ENCODE measurements around the gene RAB1A. TPM values are rescaled to one million over a fixed set of nuclear protein-coding genes. Genes with fewer than 3 reads are reported as not detected.

The RAB1A gene
- total and polyA plus RNA-seq, 4 donors, result 104 to 159 (median 136) TPM

DNA sequence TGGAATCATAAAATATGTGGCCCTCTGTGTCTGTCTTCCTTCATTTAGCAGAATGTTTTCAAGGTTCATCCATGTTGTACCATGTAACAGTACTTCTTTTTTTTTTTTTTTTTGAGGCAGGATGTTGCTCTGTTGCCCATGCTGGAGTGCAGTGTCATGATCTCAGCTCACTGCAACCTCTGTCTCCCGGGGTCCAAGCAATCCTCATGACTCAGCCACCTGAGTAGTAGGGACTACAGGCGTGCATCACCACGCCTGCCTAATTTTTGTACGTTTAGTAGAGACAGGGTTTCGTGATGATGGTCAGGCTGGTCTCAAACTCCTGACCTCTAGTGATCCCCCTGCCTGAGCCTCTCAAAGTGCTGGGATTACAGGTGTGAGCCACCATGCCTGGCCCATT is 31.2 kb downstream of the RAB1A start:
- WGBS, 2 donors, result 81 to 82% methylated on average over 5 of the region's 5 CpGs
- ATAC-seq (ENCODE audit: insufficient read depth, low FRiP score), result no peak
- H3K27me3 ChIP-seq (ENCODE audit: control insufficient read depth in 3 of 3, insufficient read depth in 3 of 3, low read length in 2 of 3), result no peaks in the 10 kb centered on the region
- peaks cover 0 to 8% (median 5%) of the 10 kb centered on the region in 5 donors for H3K4me1 ChIP-seq (ENCODE audit: control insufficient read depth in 5 of 5, insufficient read depth in 5 of 5, low read length in 5 of 5)
- no peak overlapping the region for H3K27ac ChIP-seq (ENCODE audit: low read depth in 1 of 2, low read length in 1 of 2)
- no peak overlapping the region for H3K9ac ChIP-seq (ENCODE audit: insufficient read depth in 1 of 2, low read length in 2 of 2)
- peaks cover 19 to 27% (median 21%) of the 10 kb centered on the region in 4 donors for H3K36me3 ChIP-seq (ENCODE audit: control insufficient read depth in 4 of 4, insufficient read depth in 4 of 4, low read length in 4 of 4)
- no peak for TF ChIP-seq CTCF (IDR thresholded peaks at IDR 0.05; ENCODE audit: control extremely low read depth, extremely low read depth)
- DNase-seq, result no peak
- no peaks in the 10 kb centered on the region for H3K9me3 ChIP-seq (ENCODE audit: control insufficient read depth in 4 of 4, insufficient read depth in 3 of 4, low read length in 3 of 4)
- no peak overlapping the region for H3K4me3 ChIP-seq

DNA sequence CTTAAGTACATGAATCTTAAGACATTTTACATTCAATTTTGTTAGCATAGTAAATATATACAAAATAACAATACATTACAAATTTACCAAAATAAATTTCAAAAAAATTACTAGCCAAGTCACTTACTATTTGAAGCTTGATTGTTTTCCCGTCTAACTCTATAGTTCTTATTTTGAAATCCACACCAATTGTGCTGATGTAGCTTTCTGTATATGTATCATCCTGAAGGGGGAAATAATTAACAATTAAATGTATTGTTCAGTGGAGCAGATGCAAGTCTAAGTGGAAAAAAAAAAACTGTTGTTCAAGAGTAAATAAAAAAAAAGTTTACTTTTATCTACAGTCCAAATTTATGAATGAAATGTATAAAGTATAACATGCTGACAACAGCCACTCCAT is 32.1 kb downstream of the RAB1A start:
- peaks cover 0 to 6% (median 4%) of the 10 kb centered on the region in 5 donors for H3K4me1 ChIP-seq (ENCODE audit: control insufficient read depth in 5 of 5, insufficient read depth in 5 of 5, low read length in 5 of 5)
- no peak for TF ChIP-seq CTCF (IDR thresholded peaks at IDR 0.05; ENCODE audit: control extremely low read depth, extremely low read depth)
- DNase-seq (no peak), ATAC-seq (ENCODE audit: insufficient read depth, low FRiP score) (no peak)
- H3K9me3 ChIP-seq (ENCODE audit: control insufficient read depth in 4 of 4, insufficient read depth in 3 of 4, low read length in 3 of 4), result no peaks in the 10 kb centered on the region
- H3K27me3 ChIP-seq (ENCODE audit: control insufficient read depth in 3 of 3, insufficient read depth in 3 of 3, low read length in 2 of 3), result no peaks in the 10 kb centered on the region
- no peak overlapping the region for H3K27ac ChIP-seq (ENCODE audit: low read depth in 1 of 2, low read length in 1 of 2)
- no peak overlapping the region for H3K4me3 ChIP-seq
- peaks cover 16 to 28% (median 22%) of the 10 kb centered on the region in 4 donors for H3K36me3 ChIP-seq (ENCODE audit: control insufficient read depth in 4 of 4, insufficient read depth in 4 of 4, low read length in 4 of 4)
- WGBS, 2 donors, result 52 to 82% methylated on average over 1 of the region's 1 CpG
- H3K9ac ChIP-seq (ENCODE audit: insufficient read depth in 1 of 2, low read length in 2 of 2), result no peak overlapping the region

GRCh38 chr2:65096948-65097347 is 33.0 kb downstream of the RAB1A start:
- WGBS, 2 donors, result 82 to 94% methylated on average over 1 of the region's 1 CpG

More at GRCh38 chr2:65096948-65097347, 33.0 kb downstream of the RAB1A start:
- no peaks in the 10 kb centered on the region for H3K27me3 ChIP-seq (ENCODE audit: control insufficient read depth in 3 of 3, insufficient read depth in 3 of 3, low read length in 2 of 3)
- no peak for TF ChIP-seq CTCF (IDR thresholded peaks at IDR 0.05; ENCODE audit: control extremely low read depth, extremely low read depth)
- peaks cover 20 to 30% (median 24%) of the 10 kb centered on the region in 4 donors for H3K36me3 ChIP-seq (ENCODE audit: control insufficient read depth in 4 of 4, insufficient read depth in 4 of 4, low read length in 4 of 4)
- no peak overlapping the region for H3K4me3 ChIP-seq
- H3K9me3 ChIP-seq (ENCODE audit: control insufficient read depth in 4 of 4, insufficient read depth in 3 of 4, low read length in 3 of 4), result no peaks in the 10 kb centered on the region
- H3K27ac ChIP-seq (ENCODE audit: low read depth in 1 of 2, low read length in 1 of 2), result no peak overlapping the region
- peaks cover 0 to 6% (median 4%) of the 10 kb centered on the region in 5 donors for H3K4me1 ChIP-seq (ENCODE audit: control insufficient read depth in 5 of 5, insufficient read depth in 5 of 5, low read length in 5 of 5)
- DNase-seq (no peak), ATAC-seq (ENCODE audit: insufficient read depth, low FRiP score) (no peak)
- H3K9ac ChIP-seq (ENCODE audit: insufficient read depth in 1 of 2, low read length in 2 of 2), result no peak overlapping the region

Measured in lung (tissue), 12 donors.